SK-N-SH treated with all-trans-retinoic acid at 6 μM for 48 hours (cell line): ENCODE data around the gene MYL6B.

Experiments
- ARNTL ChIP-seq: fragments of 450-650 bp; formaldehyde crosslinking; IDR thresholded peaks from 2 replicates; pipeline ENCODE4 v1.5.0; 2020; ENCODE audit warnings: low read depth, mild to moderate bottlenecking, moderate library complexity, borderline replicate concordance
- PPARA ChIP-seq: fragments of 250-450 bp; sonication (Bioruptor Pico); IDR thresholded peaks from 2 replicates; pipeline ENCODE4 v1.5.0; 2020; ENCODE audit warnings: mild to moderate bottlenecking, borderline replicate concordance
- RARB ChIP-seq: fragments of 250-450 bp; sonication (Bioruptor Pico); IDR thresholded peaks from 2 replicates; pipeline ENCODE4 v1.8.0; 2021; ENCODE audit warnings: mild to moderate bottlenecking, moderate library complexity
- TCF4 ChIP-seq: fragments of 250-450 bp; sonication (Bioruptor Pico); IDR thresholded peaks from 2 replicates; pipeline ENCODE4 v1.8.0; 2021; ENCODE audit warnings: mild to moderate bottlenecking, moderate library complexity, borderline replicate concordance
- ZFP3 ChIP-seq: fragments of 250-450 bp; sonication (Bioruptor Pico); IDR thresholded peaks from 2 replicates; pipeline ENCODE4 v1.5.0; 2020; ENCODE audit warnings: mild to moderate bottlenecking, moderate library complexity
- ZFP30 ChIP-seq: fragments of 450-650 bp; formaldehyde crosslinking; IDR thresholded peaks from 2 replicates; pipeline ENCODE4 v1.5.0; 2022; ENCODE audit warnings: mild to moderate bottlenecking, moderate library complexity
- ZNF8 ChIP-seq: fragments of 450-650 bp; formaldehyde crosslinking; IDR thresholded peaks from 2 replicates; pipeline ENCODE4 v1.5.0; 2020; ENCODE audit warnings: mild to moderate bottlenecking, moderate library complexity
- TF ChIP-seq, protein P1 (sequence below): fragments of 250-450 bp; sonication (Bioruptor Pico); IDR thresholded peaks from 2 replicates; pipeline ENCODE4 v1.5.1; 2021; ENCODE audit warnings: mild to moderate bottlenecking, moderate library complexity
- TF ChIP-seq, protein P2 (sequence below): fragments of 250-450 bp; sonication (Bioruptor Pico); IDR thresholded peaks from 2 replicates; pipeline ENCODE4 v1.8.0; 2020; ENCODE audit warnings: mild to moderate bottlenecking, moderate library complexity, borderline replicate concordance

DNA sequence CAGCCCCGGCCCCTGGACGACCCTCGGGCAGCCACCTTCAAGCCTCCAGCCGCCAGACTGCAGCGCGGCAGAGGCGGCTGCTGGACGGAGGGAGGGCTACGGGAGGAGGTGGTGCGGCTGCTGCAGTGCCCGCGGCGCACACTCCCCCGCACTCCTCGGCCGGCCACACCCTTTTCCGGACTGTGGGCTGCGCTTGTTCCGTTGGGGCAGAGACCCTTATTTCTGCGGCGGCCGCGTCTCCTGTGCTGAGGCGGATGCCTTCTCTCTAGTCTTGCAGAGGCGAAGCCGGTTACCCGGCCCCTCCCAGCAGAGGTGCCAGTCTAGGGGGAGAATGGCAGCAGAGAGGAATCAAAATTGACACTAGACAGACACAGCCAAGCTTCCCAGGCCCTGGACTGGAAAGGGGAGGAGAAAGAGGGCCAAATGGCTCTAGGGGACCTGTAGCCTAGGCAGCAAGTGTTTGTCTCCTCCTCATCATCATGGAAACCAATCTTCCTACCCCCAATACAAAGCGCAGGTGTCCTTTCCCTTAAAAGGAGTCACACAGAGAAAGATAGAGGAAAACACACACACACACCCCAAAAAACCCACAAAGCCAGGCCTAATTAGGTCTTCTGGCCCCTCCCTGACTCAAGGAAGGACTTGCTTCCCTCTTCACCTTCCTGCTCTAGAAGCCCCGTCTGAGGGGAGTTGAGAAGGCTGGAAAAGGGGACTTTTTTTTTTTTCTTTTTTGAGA is 23.0 kb upstream of the MYL6B start:
- no peak for TF ChIP-seq ZFP30 (CRISPR knock-in tag)
- TF ChIP-seq, protein P1, sequence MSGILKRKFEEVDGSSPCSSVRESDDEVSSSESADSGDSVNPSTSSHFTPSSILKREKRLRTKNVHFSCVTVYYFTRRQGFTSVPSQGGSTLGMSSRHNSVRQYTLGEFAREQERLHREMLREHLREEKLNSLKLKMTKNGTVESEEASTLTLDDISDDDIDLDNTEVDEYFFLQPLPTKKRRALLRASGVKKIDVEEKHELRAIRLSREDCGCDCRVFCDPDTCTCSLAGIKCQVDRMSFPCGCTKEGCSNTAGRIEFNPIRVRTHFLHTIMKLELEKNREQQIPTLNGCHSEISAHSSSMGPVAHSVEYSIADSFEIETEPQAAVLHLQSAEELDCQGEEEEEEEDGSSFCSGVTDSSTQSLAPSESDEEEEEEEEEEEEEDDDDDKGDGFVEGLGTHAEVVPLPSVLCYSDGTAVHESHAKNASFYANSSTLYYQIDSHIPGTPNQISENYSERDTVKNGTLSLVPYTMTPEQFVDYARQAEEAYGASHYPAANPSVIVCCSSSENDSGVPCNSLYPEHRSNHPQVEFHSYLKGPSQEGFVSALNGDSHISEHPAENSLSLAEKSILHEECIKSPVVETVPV (CRISPR knock-in tag) = no peak
- TF ChIP-seq ZFP3 = no peak
- TF ChIP-seq, protein P2, sequence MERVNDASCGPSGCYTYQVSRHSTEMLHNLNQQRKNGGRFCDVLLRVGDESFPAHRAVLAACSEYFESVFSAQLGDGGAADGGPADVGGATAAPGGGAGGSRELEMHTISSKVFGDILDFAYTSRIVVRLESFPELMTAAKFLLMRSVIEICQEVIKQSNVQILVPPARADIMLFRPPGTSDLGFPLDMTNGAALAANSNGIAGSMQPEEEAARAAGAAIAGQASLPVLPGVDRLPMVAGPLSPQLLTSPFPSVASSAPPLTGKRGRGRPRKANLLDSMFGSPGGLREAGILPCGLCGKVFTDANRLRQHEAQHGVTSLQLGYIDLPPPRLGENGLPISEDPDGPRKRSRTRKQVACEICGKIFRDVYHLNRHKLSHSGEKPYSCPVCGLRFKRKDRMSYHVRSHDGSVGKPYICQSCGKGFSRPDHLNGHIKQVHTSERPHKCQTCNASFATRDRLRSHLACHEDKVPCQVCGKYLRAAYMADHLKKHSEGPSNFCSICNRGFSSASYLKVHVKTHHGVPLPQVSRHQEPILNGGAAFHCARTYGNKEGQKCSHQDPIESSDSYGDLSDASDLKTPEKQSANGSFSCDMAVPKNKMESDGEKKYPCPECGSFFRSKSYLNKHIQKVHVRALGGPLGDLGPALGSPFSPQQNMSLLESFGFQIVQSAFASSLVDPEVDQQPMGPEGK (CRISPR knock-in tag) = no peak
- TF ChIP-seq TCF4 (CRISPR knock-in tag) = no peak
- no peak for TF ChIP-seq RARB
- no peak for TF ChIP-seq ARNTL (CRISPR knock-in tag)
- no peak for TF ChIP-seq PPARA (CRISPR knock-in tag)
- no peak for TF ChIP-seq ZNF8 (CRISPR knock-in tag)
